ENCODE results near the gene SLC39A11. TPM values are rescaled to one million over a fixed set of nuclear protein-coding genes. Genes with fewer than 3 reads are reported as not detected.
"Not testable (repeated sequence)": the region's sequence is repeated elsewhere in the genome, so short reads cannot be mapped to it uniquely, and the experiment has no call there.

SLC39A11 gene
- total RNA-seq, 1 experiment from 2014 or later: 8.6 TPM

DNA sequence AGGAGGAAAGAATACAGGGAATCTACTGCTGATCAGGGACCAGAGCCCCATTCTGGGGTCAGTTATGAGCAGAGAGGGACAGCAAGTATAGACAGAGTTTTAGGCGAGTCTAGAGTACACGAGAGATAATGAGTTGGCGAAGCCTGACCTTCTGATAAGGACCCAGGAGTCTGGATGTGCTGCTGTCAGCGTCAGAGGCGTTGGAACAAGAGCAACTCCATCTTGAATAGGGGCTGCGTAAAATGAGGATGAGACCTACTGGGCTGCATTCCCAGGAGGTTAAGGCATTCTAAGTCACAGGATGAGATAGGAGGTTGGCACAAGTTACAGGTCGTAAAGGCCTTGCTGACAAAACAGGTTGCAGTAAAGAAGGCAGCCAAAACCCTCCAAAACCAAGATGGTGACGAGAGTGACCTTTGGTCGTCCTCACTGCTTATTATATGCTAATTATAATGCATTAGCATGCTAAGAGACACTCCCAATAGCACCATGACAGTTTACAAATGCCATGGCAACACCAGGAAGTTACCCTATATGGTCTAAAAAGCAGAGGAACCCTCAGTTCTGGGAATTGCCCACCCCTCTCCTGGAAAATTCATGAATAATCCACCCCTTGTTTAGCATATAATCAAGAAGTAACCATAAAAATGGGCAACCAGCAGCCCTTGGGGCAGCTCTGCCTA, 330.5 kb downstream of the SLC39A11 start:
- DNase-seq (ENCODE audit: low read depth): not testable (repeated sequence)

- DNase-seq (ENCODE audit: low read depth): no peak
Observed at GRCh38 chr17:72761431-72761830, 331.1 kb downstream of the SLC39A11 start.

DNA sequence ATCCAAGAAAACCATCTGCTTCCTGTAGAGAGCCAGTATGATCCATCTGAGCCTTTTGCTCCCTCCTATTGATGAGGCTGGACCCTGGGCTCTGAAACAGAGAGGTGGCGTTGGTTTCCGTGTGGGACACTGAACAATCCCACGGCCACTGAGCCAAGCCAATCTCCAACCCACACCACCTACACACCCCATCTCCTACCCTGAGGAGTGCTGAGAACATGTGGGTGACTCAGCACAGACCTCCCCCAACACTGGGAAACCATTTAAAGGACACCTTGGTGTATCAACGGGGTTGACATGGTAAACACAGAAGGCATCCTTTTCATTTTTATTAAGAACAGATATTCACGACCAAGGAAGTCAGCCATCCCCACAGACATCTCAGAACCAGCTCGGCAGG, 332.1 kb downstream of the SLC39A11 start:
- no peak for DNase-seq (ENCODE audit: low read depth)

DNA sequence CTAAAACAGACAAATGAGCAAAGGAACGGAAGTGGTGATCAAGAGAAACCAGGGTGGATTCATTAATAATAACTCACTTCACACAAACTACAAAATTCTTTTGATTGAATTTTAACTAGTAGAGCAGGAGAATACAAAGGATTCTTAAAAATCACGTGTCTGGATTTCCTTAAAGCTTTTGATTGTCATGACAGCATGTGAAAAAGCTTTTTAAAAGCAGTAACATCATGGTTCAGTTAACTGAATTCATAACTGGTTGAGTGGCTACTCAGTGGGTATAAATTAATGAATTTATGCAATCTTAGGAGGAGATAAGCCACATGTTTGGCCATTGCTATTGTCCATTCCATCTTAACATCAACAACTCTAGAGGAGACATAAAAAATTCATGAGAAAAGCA, 333.2 kb downstream of the SLC39A11 start:
- no peak for DNase-seq (ENCODE audit: low read depth)

GRCh38 chr17:72756256-72756655, 336.2 kb downstream of the SLC39A11 start:
- no peak for DNase-seq (ENCODE audit: low read depth)

DNA sequence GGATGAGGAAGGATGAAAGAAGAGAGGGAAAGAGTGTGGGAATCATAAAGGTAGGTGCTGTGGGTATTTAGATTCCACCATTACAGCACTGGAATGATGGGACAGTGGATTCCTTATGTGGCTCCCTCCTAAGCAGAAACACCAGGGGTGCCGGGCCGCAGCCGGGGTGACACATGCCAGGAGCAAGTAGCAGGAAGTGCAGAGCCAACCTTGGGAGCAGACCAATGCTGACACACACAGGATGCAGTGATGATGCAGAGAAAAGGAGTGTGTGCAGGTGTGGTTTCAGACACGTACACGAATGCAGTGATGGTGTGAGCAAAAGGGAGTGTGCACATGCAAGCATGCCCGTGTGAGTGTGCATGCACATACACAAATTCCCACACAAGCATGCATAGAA, 338.0 kb downstream of the SLC39A11 start:
- DNase-seq (ENCODE audit: low read depth): no peak

DNA sequence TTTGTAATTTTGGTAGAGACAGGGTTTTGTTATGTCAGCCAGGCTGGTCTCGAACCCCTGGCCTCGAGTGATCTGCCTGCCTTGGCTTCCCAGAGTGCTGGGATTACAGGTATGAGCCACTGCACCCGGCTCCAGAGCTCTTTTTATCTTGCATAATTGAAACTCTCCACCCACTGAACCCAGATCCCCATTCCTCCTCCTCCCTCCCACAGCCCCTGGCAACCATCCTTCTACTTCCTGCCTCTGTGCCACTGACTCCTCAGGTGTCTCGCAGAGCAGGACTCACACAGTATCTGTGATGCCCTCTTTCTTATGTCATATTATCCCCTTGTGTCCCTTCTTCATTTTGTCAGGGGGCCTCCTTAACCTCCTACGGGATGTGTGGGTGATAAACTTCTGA, 340.7 kb downstream of the SLC39A11 start:
- DNase-seq (ENCODE audit: low read depth): no peak

DNA sequence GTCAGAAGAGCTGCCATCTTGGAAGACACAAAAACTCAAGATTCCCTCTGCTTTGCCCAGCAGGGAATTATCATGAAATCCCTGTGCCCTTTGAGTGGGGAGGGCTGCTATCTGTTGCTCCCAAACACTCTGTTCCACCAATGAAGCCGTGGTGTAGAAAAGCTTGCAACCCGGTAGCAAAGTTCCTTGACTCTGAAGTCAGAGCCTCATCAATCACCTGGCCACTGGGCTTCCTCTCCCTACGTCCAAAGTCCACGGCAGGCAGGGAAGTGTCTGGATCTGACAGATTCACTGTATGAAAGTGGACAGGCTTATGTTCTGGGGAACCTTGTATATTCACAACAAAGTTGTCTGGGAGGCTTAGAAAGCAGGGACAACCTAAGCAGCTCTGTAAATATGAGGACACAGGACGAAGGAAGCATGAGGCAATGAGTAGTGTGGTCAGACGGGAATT, 343.3 kb downstream of the SLC39A11 start:
- no peak for DNase-seq (ENCODE audit: low read depth)

- DNase-seq (ENCODE audit: low read depth): no peak
Observed at GRCh38 chr17:72747501-72747900, 345.0 kb downstream of the SLC39A11 start.

DNA sequence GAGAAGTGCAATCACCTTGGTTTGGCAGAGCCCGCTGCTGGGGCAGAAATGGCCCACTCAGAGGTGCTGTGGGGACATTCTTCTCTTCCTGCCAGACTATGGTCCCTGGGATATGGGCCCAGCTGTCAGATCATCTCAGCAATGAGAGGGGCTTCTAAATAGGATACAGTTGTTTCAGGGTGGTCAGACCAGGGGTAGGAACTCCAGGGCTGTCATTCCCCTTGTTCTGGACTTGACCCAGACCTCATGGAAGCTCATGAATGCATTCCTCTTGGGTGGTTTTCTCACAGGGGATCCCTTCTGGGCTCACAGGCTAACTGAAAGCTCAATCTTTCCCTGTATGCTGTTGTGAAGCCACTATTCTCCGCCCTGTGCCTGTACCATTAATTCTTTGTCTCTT, 347.2 kb downstream of the SLC39A11 start:
- no peak for DNase-seq (ENCODE audit: low read depth)

DNA sequence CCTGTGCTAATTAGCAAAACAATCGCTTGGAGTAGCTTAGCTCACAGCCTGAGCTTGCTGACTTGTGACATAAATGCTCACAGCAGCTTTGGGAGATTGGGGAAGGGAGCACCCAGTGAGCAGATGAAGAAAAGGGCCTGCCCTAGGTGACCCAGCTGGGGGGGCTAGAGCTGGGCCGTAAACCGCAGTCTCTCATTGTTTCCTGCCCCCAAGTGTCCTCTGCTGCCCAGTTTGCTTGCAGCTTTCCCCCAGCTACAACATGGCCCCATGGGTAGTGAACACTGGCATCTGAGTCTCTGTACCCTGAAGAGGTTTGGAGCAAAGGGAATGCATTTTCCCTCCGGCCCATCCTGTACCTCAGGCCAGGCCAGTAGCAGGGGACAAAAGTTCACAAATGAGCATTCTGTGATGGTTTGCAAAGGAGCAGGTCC, 349.4 kb downstream of the SLC39A11 start:
- DNase-seq (ENCODE audit: low read depth): no peak

- DNase-seq (ENCODE audit: low read depth): no peak
Observed at GRCh38 chr17:72737151-72737690, 355.3 kb downstream of the SLC39A11 start.

DNA sequence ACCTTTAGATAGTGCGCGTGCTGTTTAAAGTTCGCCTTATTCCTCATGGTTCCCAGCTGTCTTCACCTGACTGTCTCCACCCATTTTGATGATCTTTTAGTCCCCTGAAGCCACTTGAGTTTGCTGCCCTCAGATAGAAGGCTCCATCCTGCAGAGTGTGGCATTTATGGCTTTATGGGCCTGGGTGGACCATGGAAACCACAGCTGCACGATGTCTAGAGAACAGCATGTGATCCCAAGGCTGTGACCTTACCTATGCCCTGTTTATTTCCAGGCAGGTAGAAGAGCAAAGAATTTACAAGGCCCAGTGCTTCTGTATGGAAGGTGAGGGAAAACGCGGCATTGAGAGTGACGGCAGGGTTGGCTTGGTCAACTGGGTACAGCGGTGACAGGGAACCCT, 356.9 kb downstream of the SLC39A11 start:
- DNase-seq (ENCODE audit: low read depth): no peak

DNA sequence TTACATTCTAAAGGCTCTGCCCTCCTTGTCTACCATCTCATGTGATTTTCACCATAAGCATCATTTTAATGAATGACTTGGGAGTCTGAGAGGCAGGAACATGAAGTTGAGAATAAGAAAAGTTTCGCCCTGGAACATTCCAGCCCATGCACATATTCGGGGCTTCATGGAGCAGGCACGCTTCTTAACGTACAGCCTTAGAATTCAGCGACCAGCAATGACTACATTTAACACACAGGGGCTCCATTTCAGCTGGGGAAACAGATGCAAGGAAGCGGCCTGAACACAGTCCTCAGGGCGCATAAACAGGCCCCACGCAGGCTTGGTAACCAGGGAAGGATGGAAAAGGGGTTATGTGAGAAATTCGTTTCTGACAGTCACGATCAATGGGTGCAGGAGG, 357.4 kb downstream of the SLC39A11 start:
- no peak for DNase-seq (ENCODE audit: low read depth)

GRCh38 chr17:72734613-72735012, 357.9 kb downstream of the SLC39A11 start:
- no peak for DNase-seq (ENCODE audit: low read depth)

GRCh38 chr17:72733619-72734282, 358.7 kb downstream of the SLC39A11 start:
- DNase-seq (ENCODE audit: low read depth): no peak

- DNase-seq (ENCODE audit: low read depth): no peak
Observed at GRCh38 chr17:72732893-72733618, 359.4 kb downstream of the SLC39A11 start.

DNA sequence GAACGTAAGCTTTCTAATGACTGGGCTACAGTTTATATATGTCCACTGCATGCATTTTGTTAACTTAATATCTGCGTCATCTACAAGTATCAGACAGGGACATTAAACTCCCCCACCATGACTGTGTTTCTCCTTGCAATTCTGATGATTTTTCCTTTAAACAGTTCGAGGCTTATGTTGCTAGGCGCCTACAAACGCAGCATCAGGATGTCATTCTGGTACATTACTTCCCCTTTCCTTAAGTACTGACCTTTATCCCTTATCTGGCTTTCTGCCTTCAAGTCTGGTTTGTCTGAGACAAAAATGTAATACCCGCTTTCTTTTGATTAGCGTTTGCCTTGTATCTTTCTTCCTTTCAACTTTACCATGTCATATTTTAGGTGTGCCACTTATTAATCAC, 362.4 kb downstream of the SLC39A11 start:
- no peak for DNase-seq (ENCODE audit: low read depth)

- DNase-seq (ENCODE audit: low read depth): no peak
Observed at GRCh38 chr17:72726936-72727335, 365.6 kb downstream of the SLC39A11 start.

DNA sequence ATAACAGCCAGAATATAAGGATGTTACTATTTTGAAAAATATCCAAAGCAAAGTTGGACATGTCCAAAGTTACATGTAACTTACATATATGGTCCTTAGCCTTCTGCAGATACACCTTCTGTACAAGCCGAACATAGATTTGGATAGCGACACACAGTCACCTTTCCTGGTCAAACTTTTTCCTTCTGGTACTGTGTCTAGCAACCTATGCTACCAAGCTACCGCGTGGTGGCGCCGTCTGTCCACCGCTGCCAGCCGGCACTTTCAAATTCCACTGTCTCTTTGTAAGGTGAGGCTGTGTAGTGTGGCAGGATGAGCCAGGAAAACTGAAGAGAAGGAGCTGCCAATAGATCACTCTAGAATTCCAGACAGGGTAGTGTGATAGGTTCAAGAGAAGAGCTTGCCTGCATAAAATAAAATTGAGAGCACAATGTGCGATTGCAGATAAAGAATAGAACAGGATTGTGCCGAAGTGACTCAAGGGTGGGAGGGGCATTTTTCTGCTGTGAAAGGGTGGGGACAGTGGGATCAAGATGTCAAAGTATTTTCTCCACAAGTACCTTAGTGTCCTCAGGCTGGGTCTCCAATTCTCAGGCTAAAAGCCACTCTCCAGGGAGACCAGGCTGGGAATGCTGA, 366.9 kb downstream of the SLC39A11 start:
- peak; percentile 46 for DNase-seq (ENCODE audit: low read depth)

- DNase-seq (ENCODE audit: low read depth): no peak
Observed at GRCh38 chr17:72724267-72724666, 368.2 kb downstream of the SLC39A11 start.

GRCh38 chr17:72723711-72724110, 368.8 kb downstream of the SLC39A11 start:
- no peak for DNase-seq (ENCODE audit: low read depth)
